Esophagus squamous epithelium (tissue), 5 donors: ENCODE measurements around the gene CDK5RAP2. TPM values are rescaled to one million over a fixed set of nuclear protein-coding genes. Genes with fewer than 3 reads are reported as not detected.

ENCODE experiments used
- DNase-seq: peaks from one replicate; lab custom pipeline; 2025; lab: John Stamatoyannopoulos, UW
- H3K27ac ChIP-seq, 4 donors: fragments of 200-600 bp; sonication (generic); one replicate each; pipeline ENCODE4 v1.5.1; 2016 to 2019; ENCODE audit warnings: mild to moderate bottlenecking in 1 of 4
- H3K27me3 ChIP-seq, 4 donors: fragments of 200-600 bp; sonication (generic); 1 replicate in 3 of 4; 2 replicates in 1 of 4; pipeline versions ENCODE4 v1.5.1 to v1.6.0; 2017 to 2021; ENCODE audit warnings: antibody characterized with exemption in 1 of 4
- H3K36me3 ChIP-seq, 3 donors: fragments of 200-600 bp; sonication (generic); one replicate each; pipeline ENCODE4 v1.5.1; 2016 to 2019
- H3K4me1 ChIP-seq, 3 donors: fragments of 200-600 bp; sonication (generic); one replicate each; pipeline ENCODE4 v1.5.1; 2017 to 2019
- H3K4me3 ChIP-seq, 4 donors: fragments of 200-600 bp; sonication (generic); 1 replicate in 3 of 4; 2 replicates in 1 of 4; pipeline ENCODE4 v1.5.1; 2016 to 2019; ENCODE audit warnings: mild to moderate bottlenecking in 2 of 4, moderate library complexity in 1 of 4
- H3K9me3 ChIP-seq, 3 donors: fragments of 200-600 bp; sonication (generic); one replicate each; pipeline ENCODE4 v1.5.1; 2016 to 2019
- CTCF ChIP-seq, 6 experiments: fragments of 450-650 bp in 4 of 6; fragments of 200-600 bp in 2 of 6; sonication (generic) in 2 of 6; IDR thresholded peaks; one replicate each; pipeline ENCODE4 v1.5.1; 2016 to 2019; ENCODE audit warnings: antibody characterized with exemption in 6 of 6, mild to moderate bottlenecking in 4 of 6, moderate library complexity in 4 of 6
- POLR2A ChIP-seq, 4 donors: fragments of 450-650 bp; IDR thresholded peaks; one replicate each; pipeline ENCODE4 v1.6.1; 2017; ENCODE audit warnings: antibody characterized with exemption in 4 of 4, mild to moderate bottlenecking in 4 of 4, moderate library complexity in 3 of 4
- WGBS, 2 donors: methylation state at CpG; one replicate each; pipeline ENCODE4 v1.1.5; 2018; 5-methylcytosine and 5-hydroxymethylcytosine counted together
- intact Hi-C: fragments of 100-400 bp; cut with DNase I; formaldehyde crosslinking; loops from one replicate; pipeline ENCODE4 v1.15.0; 2022
- total RNA-seq, 4 donors: library from RNA; depleted of rRNA; stranded (reverse); fragments of >200 nt; gene quantifications; one replicate each; pipeline ENCODE4 v1.1.0, GENCODE V29; 2016
- donor health status: DM: yes; HTN: yes; CAD: no.

The CDK5RAP2 gene
- total RNA-seq, 4 donors from 2014 or later = 23.2 to 41.2 (median 33.8) TPM

GRCh38 chr9:120454467-120454866 is 125.5 kb downstream of the CDK5RAP2 start:
- Histone ChIP-seq H3K27me3 (no peaks in the 10 kb centered on the region), H3K36me3 (peaks cover 0 to 99% (median 0%) of the 10 kb centered on the region in 3 donors), H3K27ac (no peak overlapping the region), H3K4me1 (no peaks in the 10 kb centered on the region), H3K9me3 (no peaks in the 10 kb centered on the region), H3K4me3 (no peak overlapping the region)
- intact Hi-C loops = no loop called here
- DNase-seq = no peak
- 70 to 80% methylated on average over 3 of the region's 3 CpGs for WGBS, 2 donors
- no peak for TF ChIP-seq CTCF (IDR thresholded peaks at IDR 0.05)
- TF ChIP-seq POLR2A (IDR thresholded peaks at IDR 0.05) = no peak

- H3K36me3 ChIP-seq = peaks cover 0 to 97% (median 0%) of the 10 kb centered on the region in 3 donors
- TF ChIP-seq POLR2A (IDR thresholded peaks at IDR 0.05) (no peak), CTCF (IDR thresholded peaks at IDR 0.05) (no peak)
These were observed 126.2 kb downstream of the CDK5RAP2 start for GRCh38 chr9:120453792-120454191.

GRCh38 chr9:120452631-120453030 is 127.3 kb downstream of the CDK5RAP2 start:
- intact Hi-C loops = no loop called here
- 69 to 87% methylated on average over 3 of the region's 3 CpGs for WGBS, 2 donors

More at GRCh38 chr9:120453792-120454191, 126.2 kb downstream of the CDK5RAP2 start:
- H3K4me1 ChIP-seq = no peaks in the 10 kb centered on the region
- intact Hi-C loops = no loop called here
- DNase-seq = no peak
- WGBS, 2 donors = 92 to 100% methylated on average over 4 of the region's 4 CpGs
- H3K27ac ChIP-seq = no peak overlapping the region
- H3K4me3 ChIP-seq = no peak overlapping the region
- no peaks in the 10 kb centered on the region for H3K9me3 ChIP-seq
- no peaks in the 10 kb centered on the region for H3K27me3 ChIP-seq

GRCh38 chr9:120450916-120451315 is 129.1 kb downstream of the CDK5RAP2 start:
- 83 to 93% methylated on average over 3 of the region's 3 CpGs for WGBS, 2 donors
- no peak overlapping the region for H3K27ac ChIP-seq
- H3K9me3 ChIP-seq = no peaks in the 10 kb centered on the region
- peaks cover 0 to 95% (median 0%) of the 10 kb centered on the region in 3 donors for H3K36me3 ChIP-seq
- no peak for DNase-seq
- TF ChIP-seq CTCF (IDR thresholded peaks at IDR 0.05) (no peak), POLR2A (IDR thresholded peaks at IDR 0.05) (no peak)
- H3K4me1 ChIP-seq = no peaks in the 10 kb centered on the region
- no peak overlapping the region for H3K4me3 ChIP-seq
- intact Hi-C loops = no loop called here
- H3K27me3 ChIP-seq = no peaks in the 10 kb centered on the region

More at GRCh38 chr9:120452631-120453030, 127.3 kb downstream of the CDK5RAP2 start:
- H3K36me3 ChIP-seq = peaks cover 0 to 97% (median 0%) of the 10 kb centered on the region in 3 donors
- H3K4me3 ChIP-seq = no peak overlapping the region
- TF ChIP-seq CTCF (IDR thresholded peaks at IDR 0.05) (no peak), POLR2A (IDR thresholded peaks at IDR 0.05) (no peak)
- no peaks in the 10 kb centered on the region for H3K9me3 ChIP-seq
- no peak for DNase-seq
- no peaks in the 10 kb centered on the region for H3K4me1 ChIP-seq
- H3K27ac ChIP-seq = no peak overlapping the region
- no peaks in the 10 kb centered on the region for H3K27me3 ChIP-seq

GRCh38 chr9:120449566-120449965 is 130.4 kb downstream of the CDK5RAP2 start:
- H3K4me3 ChIP-seq = no peak overlapping the region
- no peak for DNase-seq
- no peaks in the 10 kb centered on the region for H3K4me1 ChIP-seq
- TF ChIP-seq POLR2A (IDR thresholded peaks at IDR 0.05) = no peak
- TF ChIP-seq CTCF (IDR thresholded peaks at IDR 0.05) = no peak
- intact Hi-C loops = no loop called here
- WGBS, 2 donors = 88 to 91% methylated on average over 2 of the region's 2 CpGs
- no peak overlapping the region for H3K27ac ChIP-seq
- H3K27me3 ChIP-seq = no peaks in the 10 kb centered on the region
- H3K9me3 ChIP-seq = no peaks in the 10 kb centered on the region
- H3K36me3 ChIP-seq = peaks cover 0 to 91% (median 0%) of the 10 kb centered on the region in 3 donors
